ENCODE measurements around the gene RPRD1A.
A peak's percentile ranks its signal among the peaks of the same experiment; 100 is the strongest.
"Not testable (repeated sequence)": the region's sequence is repeated elsewhere in the genome, so short reads cannot be mapped to it uniquely, and the experiment has no call there.

The RPRD1A gene

DNA sequence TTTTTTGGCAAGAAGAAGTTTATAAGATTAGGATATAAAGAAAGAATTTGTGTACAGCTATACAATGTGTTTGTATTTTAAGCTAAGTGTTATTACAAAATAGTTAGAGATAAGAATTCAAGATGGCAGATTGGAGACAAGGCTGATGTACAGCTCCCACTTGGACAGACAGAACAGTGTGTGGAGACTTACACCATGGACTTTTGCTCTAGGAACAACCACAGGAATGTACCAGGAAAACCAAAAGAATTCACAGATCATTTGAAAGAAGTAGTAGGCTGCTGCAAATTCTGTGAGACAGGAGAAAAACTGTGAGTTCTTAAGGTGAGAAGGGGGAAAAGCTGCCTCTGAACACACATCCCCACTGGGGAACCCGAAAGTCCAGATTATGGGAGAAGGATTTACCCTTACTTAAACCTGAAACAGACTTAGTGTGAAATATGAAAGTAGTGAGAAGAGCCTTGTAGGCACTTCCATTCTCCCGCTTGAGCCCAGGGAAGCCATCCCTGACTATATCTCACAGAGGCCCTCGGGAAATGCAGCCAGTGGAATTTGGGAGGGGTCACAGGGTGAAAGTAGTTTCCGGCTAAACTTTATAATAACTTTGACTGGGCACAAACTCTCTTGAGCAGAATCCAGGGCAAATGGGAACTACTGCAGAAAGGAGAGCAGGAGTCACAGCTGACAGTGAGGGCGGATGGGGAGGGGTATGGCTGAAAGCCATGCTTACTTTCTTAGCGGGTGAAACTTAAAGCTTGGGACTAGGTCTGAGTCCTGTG, 11.6 kb upstream of the RPRD1A start:
- DNase-seq: no peak

DNA sequence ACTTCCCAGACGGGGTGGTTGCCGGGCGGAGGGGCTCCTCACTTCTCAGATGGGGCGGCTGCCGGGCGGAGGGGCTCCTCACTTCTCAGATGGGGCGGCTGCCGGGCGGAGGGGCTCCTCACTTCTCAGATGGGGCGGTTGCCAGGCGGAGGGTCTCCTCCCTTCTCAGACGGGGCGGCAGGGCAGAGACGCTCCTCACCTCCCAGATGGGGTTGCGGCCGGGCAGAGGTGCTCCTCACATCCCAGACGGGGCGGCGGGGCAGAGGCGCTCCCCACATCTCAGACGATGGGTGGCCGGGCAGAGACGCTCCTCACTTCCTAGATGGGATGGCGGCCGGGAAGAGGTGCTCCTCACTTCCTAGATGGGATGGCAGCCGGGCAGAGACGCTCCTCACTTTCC, 10.4 kb upstream of the RPRD1A start:
- not testable (repeated sequence) for DNase-seq

DNA sequence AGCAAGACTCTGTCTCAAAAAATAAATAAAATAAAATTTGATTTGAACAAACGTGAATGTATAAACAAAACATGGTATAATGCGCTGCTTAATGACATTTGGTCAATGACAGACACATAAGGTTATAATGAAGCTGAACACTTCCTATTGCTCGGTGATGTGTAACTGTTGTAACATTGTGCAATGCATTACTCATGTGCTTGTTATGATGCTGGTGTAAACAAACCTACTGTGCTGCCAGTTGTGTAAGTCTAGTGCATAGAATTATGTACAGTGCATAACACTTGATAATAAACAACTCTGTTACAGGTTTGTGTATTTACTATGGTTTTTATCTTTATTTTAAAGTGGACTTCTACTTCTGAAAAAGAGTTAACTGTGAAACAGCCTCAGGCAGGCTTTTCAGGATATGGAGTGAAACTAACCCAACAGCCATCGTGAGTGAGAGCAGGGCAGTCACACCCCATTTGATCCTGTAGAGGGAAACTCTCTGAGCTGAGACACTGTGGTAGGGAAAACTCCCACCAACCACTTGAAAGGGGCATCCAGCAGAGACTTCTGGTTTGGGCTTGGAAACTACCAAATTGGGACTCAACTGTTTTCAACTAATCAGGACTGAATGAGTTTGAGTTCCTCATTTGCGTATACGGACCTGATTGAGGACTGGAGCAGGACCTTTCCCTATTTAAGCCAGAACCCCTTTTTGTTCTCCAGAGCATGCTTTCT, 8.7 kb upstream of the RPRD1A start:
- peak; percentile 80 to 90 for DNase-seq

DNA sequence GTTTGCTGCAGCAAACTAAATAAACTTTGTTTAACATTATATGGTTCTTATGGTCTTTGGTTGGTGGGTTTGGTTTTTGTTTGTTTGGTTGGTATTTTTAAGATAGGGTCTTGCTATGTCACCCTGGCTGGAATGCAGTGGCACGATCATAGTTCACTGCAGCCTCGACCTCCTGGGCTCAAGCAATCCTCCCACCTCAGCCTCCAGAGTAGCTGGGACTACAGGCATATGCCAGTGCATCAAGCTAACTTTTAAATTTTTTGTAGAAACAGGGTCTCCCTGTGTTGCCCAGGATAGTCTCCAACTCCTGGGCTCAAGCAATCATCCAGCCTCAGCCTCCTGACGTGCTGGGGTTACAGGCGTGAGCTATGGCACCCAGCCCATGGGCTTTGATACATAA, 7.1 kb upstream of the RPRD1A start:
- DNase-seq: no peak

DNA sequence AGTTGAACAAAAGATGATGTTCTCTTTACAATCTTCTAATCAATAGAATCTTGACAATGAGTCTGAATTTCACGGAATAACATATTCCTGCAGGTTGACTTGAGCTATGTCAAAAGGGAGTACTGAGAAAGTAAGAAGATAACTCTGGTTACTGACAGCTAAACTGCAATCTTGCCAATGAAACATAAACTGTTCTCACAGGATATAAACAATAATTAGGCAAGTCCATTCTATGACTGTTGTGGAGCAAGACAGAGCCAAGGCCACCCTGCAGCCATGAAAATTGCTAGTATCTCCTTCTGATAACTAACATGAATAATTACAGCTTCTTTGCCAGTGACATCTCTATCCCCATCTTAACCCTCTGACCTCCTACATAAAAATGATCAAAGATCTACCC, 6.3 kb upstream of the RPRD1A start:
- DNase-seq: no peak

DNA sequence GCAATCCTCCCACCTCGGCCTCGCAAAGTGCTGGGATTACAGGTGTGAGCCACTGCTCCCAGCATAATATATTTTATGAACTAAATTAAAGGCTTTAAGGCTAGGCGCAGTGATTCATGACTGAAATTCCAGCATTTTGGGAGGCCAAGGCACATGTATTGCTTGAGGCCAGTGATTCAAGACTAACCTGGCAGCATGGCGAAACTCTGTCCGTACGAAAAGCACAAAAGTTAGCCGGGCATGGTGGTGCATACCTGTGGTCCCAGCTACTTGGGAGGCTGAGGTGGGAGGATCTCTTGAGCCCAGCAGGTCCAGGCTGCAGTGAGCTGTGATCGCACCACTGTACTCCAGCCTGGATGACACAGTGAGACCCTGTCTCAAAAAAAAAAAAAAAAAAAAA, 5.0 kb upstream of the RPRD1A start:
- DNase-seq: not testable (repeated sequence)

DNA sequence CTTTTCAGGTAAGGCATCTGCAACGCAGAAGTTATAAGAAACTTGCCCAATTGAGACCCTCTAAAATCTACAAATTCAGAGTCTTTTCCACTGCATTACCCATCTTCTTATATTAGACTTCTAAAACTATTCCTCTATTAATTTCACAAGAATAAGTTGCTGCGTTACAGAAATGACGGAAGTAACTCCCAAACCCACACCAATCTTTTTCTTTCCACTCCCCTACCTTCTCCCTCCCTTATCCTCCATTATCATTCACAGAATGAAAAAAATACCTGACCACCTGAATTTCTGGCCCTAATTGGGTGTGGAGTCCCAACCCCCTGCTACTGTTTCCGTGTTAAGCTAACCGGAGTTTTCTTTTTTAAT, 689 bp downstream of the RPRD1A start:
- DNase-seq: peak; percentile 20 to 46

DNA sequence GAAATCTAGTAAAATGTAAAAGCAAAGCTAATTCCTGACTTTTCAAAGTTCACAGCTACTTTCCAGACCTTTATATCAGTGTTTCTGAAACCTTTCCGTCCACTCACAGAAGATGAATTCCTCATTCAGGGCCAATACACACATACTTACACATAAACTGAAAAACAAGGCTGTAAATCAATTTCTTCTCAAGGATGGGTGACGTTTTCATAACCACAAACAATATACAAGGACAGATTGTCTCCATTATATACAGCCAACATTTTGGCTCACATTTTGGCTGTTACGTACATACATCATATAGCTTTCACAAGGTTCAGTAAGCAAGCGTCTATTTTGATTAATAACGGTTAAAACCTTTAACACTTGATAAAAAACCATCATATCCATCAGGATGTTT, 1.4 kb downstream of the RPRD1A start:
- DNase-seq: no peak

DNA sequence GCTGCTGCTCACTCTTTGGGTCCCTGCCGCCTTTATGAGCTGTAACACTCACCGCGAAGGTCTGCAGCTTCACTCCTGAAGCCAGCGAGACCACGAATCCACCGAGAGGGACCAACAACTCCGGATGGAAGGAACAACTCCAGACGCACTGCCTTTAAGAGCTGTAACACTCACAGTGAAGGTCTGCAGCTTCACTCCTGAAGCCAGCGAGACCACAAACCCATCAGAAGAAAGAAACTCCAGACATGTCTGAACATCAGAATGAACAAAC, 2.6 kb downstream of the RPRD1A start:
- DNase-seq: not testable (repeated sequence)

DNA sequence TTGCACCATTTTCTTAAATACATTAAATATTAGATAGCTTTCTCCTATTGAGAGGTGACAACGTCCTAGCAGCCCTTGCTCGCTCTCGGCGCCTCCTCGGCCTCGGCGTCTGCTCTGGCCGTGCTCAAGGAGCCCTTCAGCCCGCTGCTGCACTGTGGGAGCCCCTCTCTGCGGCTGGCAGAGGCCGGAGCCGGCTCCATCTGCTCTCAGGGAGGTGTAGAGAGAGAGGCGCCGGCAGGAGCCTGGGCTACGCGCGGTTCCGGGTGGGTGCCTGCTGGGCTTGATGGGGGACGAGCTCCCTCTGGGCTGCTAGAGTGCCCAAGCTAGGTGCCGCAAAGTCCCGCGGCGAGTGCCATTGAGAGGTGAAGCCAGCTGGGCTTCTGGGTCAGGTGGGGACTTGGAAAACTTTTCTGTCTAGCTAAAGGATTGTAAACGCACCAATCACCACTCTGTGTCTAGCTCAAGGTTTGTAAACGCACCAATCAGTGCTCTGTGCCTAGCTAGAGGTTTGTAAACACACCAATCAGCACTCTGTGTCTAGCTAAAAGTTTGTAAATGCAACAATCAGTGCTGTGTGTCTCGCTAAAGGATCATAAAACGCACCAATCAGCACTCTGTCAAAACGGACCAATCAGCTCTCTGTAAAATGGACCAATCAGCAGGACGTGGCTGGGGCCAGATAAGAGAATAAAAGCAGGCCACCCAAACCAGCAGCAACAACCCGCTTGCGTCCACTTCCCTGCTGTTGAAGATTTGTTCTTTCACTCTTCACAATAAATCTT, 3.1 kb downstream of the RPRD1A start:
- no peak for DNase-seq

DNA sequence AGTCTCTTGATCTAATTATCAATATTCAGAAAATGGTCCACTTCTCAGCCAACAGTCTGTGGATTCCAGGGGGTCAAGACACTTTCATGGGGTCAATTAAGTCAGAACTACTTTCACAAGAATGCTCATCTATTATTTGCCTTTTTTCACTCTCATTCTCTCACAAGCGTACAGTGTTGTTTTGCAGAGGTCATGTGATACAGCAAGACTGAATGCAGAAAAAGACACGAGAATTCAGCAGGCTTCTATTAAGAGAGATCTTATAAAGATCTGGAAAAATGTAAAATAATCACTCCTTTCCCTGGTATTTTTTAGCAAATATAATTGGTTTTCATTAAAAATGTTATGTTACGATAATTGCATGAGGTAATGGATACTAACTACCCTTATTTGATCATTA, 8.7 kb downstream of the RPRD1A start:
- no peak for DNase-seq

DNA sequence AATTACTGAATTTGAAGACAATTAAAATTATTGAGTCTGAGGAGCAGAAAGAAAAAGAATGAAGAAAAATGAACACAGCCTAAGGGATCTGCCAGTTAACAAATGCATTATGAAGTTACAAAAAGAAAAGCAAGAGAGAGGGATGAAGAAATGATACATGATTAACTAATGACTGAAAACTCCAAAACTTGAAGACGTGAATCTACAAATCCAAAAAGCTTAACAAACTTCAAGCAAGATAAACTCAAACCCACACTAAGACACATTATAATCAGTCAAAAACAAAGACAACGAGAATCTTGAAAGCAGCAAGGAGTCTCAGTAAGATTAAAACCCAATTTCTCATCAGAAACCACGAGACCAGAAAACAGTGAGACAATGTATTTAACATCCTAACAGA, 15.6 kb downstream of the RPRD1A start:
- DNase-seq: no peak

DNA sequence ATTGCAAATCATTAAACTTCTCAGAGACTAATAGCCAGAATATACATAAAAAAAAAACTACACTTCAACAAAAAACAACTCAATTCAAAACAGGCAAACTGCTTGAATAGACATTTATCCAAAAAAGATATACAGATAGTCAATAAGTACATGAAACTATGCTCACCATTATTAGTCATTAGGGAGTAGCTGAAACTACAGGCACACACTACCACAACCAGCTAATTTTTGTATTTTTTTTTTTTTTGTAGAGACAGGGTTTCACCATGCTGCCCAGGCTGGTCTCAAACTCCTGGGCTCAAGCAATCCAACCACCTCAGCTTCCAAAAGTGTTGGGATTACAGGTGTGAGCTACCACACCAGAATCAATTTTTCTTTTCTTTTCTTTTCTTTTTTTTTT, 16.9 kb downstream of the RPRD1A start:
- DNase-seq: no peak

DNA sequence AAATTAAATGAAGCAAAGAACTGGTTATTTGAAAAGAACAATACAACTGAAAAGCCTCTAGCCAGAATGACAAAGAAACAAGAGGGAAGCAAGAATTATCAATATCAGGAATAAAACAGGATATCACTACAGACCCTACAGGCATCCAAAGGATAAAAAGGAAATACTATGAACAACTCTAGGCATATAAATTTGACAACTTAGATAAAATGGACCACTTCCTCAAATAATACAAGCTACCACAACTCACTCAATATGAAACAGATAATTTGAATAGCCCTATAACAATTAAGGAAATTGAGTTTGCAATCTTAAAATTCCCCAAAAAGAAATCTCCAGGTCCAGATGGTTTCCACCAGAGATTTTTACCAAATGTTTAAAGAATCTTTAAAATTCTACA, 19.8 kb downstream of the RPRD1A start:
- no peak for DNase-seq

DNA sequence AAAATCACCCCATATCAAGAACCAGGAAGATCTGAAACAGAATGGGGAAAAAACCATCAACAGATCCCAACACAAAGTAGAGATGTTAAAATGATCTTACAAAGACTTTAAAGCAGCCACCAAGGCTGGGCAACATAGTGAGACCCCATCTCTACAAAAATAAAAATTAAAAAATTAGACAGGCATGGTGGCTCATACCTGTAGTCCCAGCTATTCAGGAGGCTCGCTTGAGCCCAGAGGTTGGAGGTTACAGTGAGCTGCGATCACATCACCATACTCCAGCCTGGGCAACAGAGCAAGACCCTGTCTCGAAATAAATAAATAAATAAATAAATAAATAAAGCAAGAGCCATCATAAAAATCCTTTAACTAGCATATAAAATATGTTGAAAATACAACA, 20.5 kb downstream of the RPRD1A start:
- DNase-seq: no peak

DNA sequence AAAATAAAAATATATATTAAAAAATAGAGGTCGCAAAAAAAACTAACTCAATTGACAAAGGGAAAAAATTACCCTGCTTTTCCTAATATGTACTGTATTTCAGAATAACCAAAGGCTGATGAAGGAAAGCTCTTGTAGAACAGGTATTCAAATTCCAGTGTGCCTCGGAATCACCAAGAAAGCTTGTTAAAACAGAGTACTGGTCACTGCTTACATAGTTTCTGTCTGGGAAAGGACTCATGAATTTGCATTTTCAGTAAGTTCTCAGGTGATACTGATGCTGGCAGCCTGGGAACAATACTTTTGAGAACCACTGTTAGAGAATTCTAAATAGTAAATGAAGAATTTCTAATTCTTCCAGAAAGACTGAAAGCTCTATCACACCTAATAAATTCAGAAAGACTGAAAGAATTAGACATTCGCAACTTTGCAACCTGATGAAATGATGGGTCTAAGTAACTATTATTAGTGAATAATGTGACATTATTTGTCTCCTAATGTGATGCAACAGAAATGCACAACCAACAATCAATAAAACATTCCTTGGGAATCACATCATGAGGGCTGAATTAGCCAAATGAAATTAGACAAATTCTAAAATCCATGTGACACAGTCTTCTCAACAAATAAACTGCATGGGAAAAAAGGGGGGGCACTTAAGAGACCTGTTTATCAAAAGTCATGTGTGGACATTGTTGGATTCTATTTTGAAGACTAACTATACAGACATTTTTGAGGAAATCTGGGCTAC, 21.9 kb downstream of the RPRD1A start:
- DNase-seq: no peak

DNA sequence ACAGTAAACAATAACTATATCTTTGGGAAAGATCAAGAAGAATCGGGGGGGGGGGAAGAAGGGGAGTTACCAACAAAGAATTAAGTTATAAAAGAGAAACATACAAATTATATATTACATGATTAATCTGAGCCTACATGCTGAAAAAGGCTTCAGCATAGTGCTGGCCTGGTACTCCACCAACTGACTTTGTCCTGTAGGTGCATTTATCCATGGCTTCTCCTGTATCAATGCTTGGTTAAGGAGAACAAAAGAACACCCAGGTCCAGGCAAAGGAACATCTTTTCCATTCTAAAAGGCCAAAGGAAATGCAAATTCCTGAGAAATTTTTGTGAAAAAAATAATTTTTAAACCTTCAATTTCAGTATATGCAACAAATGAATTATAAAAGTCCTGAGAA, 24.2 kb downstream of the RPRD1A start:
- no peak for DNase-seq

DNA sequence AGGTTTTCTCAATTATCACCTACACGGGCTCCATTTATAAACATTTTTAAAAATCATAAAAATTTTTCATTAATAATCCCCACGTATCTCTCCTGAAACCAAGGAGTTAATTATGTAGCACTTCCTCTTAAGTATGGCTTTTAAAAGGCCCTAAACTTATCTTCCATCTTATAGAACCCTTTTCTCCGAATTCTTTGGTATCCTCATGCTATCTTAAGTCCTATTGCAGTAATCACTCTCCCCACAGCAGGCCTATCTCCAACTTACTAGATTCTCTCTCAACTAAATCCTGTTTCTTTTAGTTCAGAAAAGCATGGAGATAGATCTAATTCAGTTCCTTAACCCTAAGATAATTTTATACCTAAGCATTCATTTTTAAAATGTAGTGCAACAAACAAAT, 26.2 kb downstream of the RPRD1A start:
- no peak for DNase-seq

DNA sequence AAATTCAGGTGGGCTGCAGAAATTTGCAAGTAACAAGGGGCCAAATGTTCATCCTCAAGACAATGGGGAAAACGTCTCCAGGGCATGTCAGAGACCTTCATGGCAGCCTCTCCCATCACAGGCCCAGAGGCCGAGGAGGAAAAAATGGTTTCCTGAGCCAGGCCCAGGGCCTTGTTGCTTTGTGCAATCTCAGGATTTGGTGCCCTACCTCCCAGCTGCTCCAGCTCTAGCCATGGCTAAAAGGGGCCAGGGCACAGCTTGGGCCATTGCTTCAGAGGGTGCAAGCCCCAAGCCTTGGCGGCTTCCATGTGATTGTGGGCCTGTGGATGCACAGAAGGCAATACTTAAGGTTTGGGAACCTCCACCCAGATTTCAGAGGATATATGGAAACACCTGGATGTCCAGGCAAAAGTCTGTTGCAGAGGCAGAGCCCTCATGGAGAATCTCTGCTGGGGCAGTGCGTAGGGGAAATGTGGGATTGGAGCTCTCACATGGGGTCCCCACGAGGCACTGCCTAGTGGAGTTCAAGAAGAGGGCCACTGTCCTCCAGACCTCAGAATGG, 29.2 kb downstream of the RPRD1A start:
- no peak for DNase-seq

DNA sequence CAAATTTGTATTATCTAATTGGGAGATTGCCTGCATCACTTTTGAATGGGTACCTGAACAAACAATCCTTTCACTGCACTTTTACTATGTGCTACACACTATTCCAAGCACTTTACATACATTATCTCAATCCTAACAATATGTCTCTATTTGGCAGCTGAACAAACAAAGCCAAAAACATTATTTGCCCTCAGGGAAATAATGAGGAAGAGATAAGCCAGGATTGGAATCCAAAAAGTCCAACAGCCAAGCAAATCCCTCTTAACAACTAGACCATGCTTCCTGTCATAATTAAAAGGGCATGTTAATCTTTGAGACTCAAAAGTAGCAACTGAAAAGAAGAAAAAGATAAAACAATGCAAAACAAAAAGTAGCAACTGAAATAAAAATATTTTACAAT, 32.1 kb downstream of the RPRD1A start:
- DNase-seq: no peak

DNA sequence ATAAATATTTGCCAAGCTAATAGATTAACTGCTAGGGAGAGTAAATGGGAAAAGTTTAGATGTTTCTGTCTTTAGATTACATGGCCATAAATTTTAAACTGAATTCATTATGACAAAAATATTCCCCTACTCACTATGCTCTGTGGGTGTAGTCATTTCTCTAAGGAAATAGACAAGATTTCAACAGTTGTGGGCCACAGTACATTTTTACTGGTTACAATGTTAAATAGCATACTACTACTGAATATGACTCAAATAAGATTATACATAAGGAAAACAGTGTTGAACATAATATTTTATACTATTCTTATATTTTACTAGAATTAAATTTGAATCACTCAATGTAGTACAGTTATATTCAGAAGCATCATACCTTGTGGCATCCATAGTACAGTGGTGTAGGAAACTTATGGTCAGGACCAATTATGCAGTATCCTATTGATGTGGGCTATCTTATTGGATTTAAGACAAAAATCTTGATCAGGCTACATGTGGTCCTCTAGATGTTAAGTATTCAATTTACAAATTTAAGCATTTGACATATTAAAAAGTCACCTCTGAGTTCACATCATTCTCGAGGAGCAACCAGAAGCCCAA, 33.0 kb downstream of the RPRD1A start:
- no peak for DNase-seq

DNA sequence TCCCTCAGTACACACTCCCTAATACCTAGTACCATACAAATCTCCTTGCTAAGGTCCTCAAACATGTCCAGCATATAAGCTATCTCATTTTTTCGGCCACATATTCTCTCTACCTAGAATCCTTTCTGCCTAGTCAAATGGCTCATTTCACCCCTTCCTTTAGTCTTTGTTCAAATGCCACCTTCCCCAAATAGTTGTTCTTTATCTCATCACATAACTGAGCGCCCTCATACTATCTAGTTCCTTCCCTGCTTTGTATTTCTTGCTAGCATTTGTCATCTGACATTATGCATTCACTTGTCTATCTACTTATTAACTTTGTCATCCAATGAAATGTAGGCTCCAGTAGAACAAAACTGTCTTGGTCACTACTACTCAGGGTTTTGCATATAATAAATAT, 35.5 kb downstream of the RPRD1A start:
- no peak for DNase-seq
